Measurements from ENCODE around the gene CARNS1.

- TF ChIP-seq HNF4A (conservative IDR thresholded peaks at IDR 0.05): no peak
- TF ChIP-seq CTCF (IDR thresholded peaks at IDR 0.05; ENCODE audit: low read depth, low read length, missing input control): no peak
- no peak for TF ChIP-seq ATF3 (IDR thresholded peaks at IDR 0.05)
- no peak for TF ChIP-seq MAX (IDR thresholded peaks at IDR 0.05)
- no peak for TF ChIP-seq FOXA1 (IDR thresholded peaks at IDR 0.05)
- no peak for TF ChIP-seq YY1 (IDR thresholded peaks at IDR 0.05)
- no peak for TF ChIP-seq TAF1 (conservative IDR thresholded peaks at IDR 0.05)
- TF ChIP-seq RAD21 (IDR thresholded peaks at IDR 0.05): no peak
- no peak for TF ChIP-seq GABPA (IDR thresholded peaks at IDR 0.05 in 1 of 2, conservative IDR thresholded peaks at IDR 0.05 in 1 of 2)
- no peak for TF ChIP-seq EGR1 (IDR thresholded peaks at IDR 0.05; ENCODE audit: low read depth in 2 of 2)
- TF ChIP-seq SP1 (IDR thresholded peaks at IDR 0.05): no peak
- no peak for TF ChIP-seq REST (IDR thresholded peaks at IDR 0.05)
- TF ChIP-seq NR2F2 (IDR thresholded peaks at IDR 0.05): no peak
- no peak for TF ChIP-seq ZBTB33 (IDR thresholded peaks at IDR 0.05)
Measured at GRCh38 chr11:67465189-67465510, 49.7 kb downstream of the CARNS1 start.

All from liver (tissue), 3 donors.